ENCODE data around the gene DMXL2.

Gene DMXL2

DNA sequence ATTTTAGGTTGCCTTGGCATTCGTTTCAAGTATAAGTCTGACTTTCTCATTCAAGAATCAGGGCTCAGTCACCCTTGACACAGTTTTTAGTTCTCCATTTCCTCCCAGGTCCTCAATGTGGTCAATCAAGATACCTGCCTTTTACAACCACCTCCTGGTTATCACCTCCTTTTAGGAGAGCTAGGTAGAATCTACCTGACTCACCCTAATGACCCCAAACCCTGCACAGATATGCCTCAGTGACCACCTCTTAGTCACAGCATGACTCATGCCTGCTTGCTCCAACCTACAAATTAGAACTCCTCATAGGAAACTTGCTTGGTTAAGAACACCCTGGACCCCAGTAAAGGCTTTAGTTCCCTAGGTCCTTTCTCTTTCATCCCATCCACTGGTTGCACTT, 22.5 kb downstream of the DMXL2 start:
- no peaks in the 10 kb centered on the region for H3K9me2 ChIP-seq (ENCODE audit: low read depth, low read length)

DNA sequence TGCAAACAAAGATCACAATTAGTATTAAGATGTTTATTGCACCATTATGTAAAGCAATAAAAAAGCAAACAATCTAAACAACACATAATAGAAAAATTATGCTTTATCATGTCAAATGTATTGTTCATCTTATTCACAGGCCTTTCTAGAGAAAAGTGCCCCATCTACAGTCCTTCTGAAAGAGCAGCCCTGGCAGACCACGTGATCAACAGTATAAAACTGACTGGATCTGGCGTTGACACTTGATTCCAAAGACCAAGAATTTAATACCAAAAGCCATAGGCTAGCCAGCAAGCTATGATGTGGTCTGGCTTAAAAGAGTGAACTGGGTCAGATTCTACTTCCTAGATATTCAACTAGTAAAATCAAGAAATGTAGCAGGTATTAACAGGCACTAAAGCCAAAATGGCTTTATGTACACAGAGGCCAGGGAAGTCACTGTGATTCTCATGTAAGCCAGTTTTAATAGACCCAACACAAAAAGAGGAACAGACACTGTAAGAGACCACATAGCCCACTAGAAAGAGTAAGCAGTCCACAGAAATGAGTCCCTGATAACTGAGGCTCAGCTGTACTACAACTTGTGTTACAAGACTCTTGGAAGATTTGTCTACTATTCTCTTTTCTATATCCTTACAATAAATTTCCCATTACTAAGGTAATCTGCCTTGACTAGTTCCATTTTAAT, 32.5 kb downstream of the DMXL2 start:
- TF ChIP-seq EZH2 (IDR thresholded peaks at IDR 0.05; ENCODE audit: borderline replicate concordance, low read length) (no peak), CTCF (IDR thresholded peaks at IDR 0.05; ENCODE audit: low read length) (no peak)
- no peaks in the 10 kb centered on the region for H3K27me3 ChIP-seq (ENCODE audit: insufficient read depth, low read length)
- no peaks in the 10 kb centered on the region for H4K20me1 ChIP-seq (ENCODE audit: insufficient read depth, low read length)
- H3K9ac ChIP-seq (ENCODE audit: low read length), result no peak overlapping the region
- H3K4me2 ChIP-seq (ENCODE audit: low read length), result no peak overlapping the region
- no peaks in the 10 kb centered on the region for H3K9me3 ChIP-seq (ENCODE audit: low read length)
- no peak overlapping the region for H2AFZ ChIP-seq (ENCODE audit: low read length)
- no peaks in the 10 kb centered on the region for H3K4me1 ChIP-seq (ENCODE audit: insufficient read depth, low read length, severe bottlenecking)
- no peak overlapping the region for H3K4me3 ChIP-seq (ENCODE audit: low read depth, low read length, poor library complexity, severe bottlenecking)
- H3K36me3 ChIP-seq (ENCODE audit: insufficient read depth, low read length), result no peaks in the 10 kb centered on the region
- H3K9me2 ChIP-seq (ENCODE audit: low read depth, low read length), result no peaks in the 10 kb centered on the region
- no peaks in the 10 kb centered on the region for H3K79me2 ChIP-seq (ENCODE audit: insufficient read depth, low read length)
- no peak overlapping the region for H3K27ac ChIP-seq (ENCODE audit: low read depth, low read length, poor library complexity, severe bottlenecking)
- no peaks in the 10 kb centered on the region for H3F3A ChIP-seq (ENCODE audit: insufficient read depth, low read length)

More for the DNA sequence above, 22.5 kb downstream of the DMXL2 start:
- Histone ChIP-seq H4K20me1 (ENCODE audit: insufficient read depth, low read length) (no peaks in the 10 kb centered on the region), H3K9ac (ENCODE audit: low read length) (no peak overlapping the region), H3K27me3 (ENCODE audit: insufficient read depth, low read length) (peaks cover 4% of the 10 kb centered on the region; the same call in 1 of the 2 replicates), H2AFZ (ENCODE audit: low read length) (no peak overlapping the region), H3K79me2 (ENCODE audit: insufficient read depth, low read length) (no peaks in the 10 kb centered on the region), H3K9me3 (ENCODE audit: low read length) (no peaks in the 10 kb centered on the region), H3K36me3 (ENCODE audit: insufficient read depth, low read length) (no peaks in the 10 kb centered on the region), H3F3A (ENCODE audit: insufficient read depth, low read length) (no peaks in the 10 kb centered on the region), H3K4me3 (ENCODE audit: low read depth, low read length, poor library complexity, severe bottlenecking) (no peak overlapping the region), H3K4me2 (ENCODE audit: low read length) (no peak overlapping the region), H3K27ac (ENCODE audit: low read depth, low read length, poor library complexity, severe bottlenecking) (no peak overlapping the region), H3K4me1 (ENCODE audit: insufficient read depth, low read length, severe bottlenecking) (no peaks in the 10 kb centered on the region)
- TF ChIP-seq CTCF (IDR thresholded peaks at IDR 0.05; ENCODE audit: low read length), result no peak

- H3K9ac ChIP-seq (ENCODE audit: low read length), result no peak overlapping the region
- H3K4me2 ChIP-seq (ENCODE audit: low read length), result no peak overlapping the region
- H3K27ac ChIP-seq (ENCODE audit: low read depth, low read length, poor library complexity, severe bottlenecking), result no peak overlapping the region
- no peak for TF ChIP-seq EZH2 (IDR thresholded peaks at IDR 0.05; ENCODE audit: borderline replicate concordance, low read length)
- TF ChIP-seq CTCF (IDR thresholded peaks at IDR 0.05; ENCODE audit: low read length), result no peak
- H3K79me2 ChIP-seq (ENCODE audit: insufficient read depth, low read length), result no peaks in the 10 kb centered on the region
- H3K4me3 ChIP-seq (ENCODE audit: low read depth, low read length, poor library complexity, severe bottlenecking), result no peak overlapping the region
- H3F3A ChIP-seq (ENCODE audit: insufficient read depth, low read length), result no peaks in the 10 kb centered on the region
- H2AFZ ChIP-seq (ENCODE audit: low read length), result no peak overlapping the region
- no peaks in the 10 kb centered on the region for H3K36me3 ChIP-seq (ENCODE audit: insufficient read depth, low read length)
- H3K9me2 ChIP-seq (ENCODE audit: low read depth, low read length), result no peaks in the 10 kb centered on the region
- H3K9me3 ChIP-seq (ENCODE audit: low read length), result no peaks in the 10 kb centered on the region
- H4K20me1 ChIP-seq (ENCODE audit: insufficient read depth, low read length), result no peaks in the 10 kb centered on the region
- H3K4me1 ChIP-seq (ENCODE audit: insufficient read depth, low read length, severe bottlenecking), result no peaks in the 10 kb centered on the region
- no peaks in the 10 kb centered on the region for H3K27me3 ChIP-seq (ENCODE audit: insufficient read depth, low read length)
These were observed 33.6 kb downstream of the DMXL2 start for GRCh38 chr15:51588966-51589365.

Data from OCI-LY1 (cell line).